ENCODE measurements around the gene PINLYP.

PINLYP gene

DNA sequence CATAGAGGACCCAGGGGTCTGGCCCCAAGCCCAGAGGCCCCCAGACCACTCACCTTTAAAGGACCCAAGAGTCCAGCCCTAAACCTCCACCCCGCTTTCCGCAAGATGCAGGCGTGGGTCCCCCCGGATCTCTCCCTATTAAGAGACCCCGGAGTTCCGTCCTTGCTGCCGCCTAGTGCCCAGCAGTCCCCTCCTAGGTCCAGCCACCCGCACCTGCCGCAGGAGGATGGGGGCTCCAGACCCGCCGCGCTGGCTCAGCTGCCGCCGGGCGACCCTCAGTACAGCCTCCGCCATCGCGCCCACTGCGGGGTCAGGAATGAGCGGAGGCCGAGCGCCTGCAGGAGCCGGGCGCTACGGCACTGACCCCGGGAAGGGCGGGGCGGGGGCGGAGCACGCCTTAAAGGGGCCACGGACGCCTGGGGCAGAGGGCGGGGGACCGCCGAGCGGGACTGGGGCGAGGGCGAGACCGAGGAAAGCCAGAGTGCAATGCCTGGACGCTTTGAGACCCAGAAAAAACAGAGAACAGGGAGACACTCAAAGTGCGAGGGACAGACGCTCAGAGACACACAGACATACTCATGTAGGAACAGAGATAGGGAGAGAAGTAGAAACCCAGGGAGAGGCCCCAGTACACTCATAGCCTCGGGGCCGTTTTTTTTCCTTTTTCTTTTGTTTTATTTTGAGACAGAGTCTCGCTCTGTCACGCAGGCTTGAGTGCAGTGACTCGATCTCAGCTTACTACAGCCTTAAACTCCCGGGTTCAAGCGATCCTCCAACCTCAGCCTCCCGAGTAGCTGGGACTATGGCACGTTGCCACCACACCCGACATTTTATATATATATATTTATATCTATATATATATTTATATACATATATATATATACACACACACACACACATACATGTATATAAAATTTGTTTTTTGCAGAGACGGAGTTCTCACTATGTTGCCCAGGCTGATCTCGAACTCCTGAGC, 48.4 kb upstream of the PINLYP start, which contains the start of gene ETHE1:
Gene ETHE1 (minus strand): TSS at position 318 of the 976 bp plus-strand sequence. CDS start 24 bp downstream, at position 294.
- TF ChIP-seq TOX (CRISPR knock-in tag; IDR thresholded peaks at IDR 0.05; ENCODE audit: borderline replicate concordance) (no peak), GLIS3 (CRISPR knock-in tag; IDR thresholded peaks at IDR 0.05) (0 out of 2 replicates have a peak, but pooled peaks have one; percentile 27)
- ATAC-seq, result peak; percentile 95

DNA sequence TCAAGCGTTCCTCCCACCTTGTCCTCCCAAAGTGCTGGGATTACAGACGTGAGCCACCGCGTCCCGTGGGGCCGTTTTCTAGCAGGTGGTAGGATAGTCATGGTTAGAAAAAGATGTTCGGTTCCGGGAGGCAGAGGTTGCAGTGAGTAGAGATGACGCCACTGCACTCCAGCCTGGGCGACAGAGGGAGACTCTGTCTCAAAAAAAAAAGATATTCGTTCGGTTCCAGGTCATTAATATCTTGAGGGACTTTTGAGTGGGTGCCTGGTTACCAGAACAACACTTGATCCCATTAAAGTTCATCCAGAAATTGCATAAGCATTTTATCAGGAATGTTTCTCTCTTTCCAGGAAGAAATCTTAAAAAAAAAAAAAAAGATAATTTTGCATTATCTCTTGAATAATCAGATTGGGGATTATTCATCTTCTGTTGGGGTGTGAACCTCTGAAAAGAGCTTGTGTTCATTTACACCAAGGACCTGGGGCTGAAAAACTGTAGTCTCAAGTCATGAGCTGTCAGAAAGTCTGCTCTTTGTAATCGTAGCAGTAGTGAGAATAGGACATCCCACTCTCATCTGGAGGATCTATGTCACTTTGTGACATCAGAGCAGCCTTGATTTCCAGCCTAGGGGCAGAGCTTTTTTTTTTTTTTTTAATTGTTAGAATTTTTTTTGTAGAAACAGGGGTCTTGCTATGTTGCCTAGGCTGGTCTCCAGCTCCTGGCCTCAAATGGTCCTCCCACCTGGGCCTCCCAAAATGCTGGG, 47.6 kb upstream of the PINLYP start:
- ATAC-seq, result no peak
- no peak for TF ChIP-seq ZNF565 (CRISPR knock-in tag; conservative IDR thresholded peaks at IDR 0.05; ENCODE audit: low read depth)
- TF ChIP-seq SNAI2 (CRISPR knock-in tag; IDR thresholded peaks at IDR 0.05), result no peak
- no peak for TF ChIP-seq ARNTL (CRISPR knock-in tag; IDR thresholded peaks at IDR 0.05; ENCODE audit: borderline replicate concordance, low read depth)
- TF ChIP-seq ZFP30 (CRISPR knock-in tag; IDR thresholded peaks at IDR 0.05), result no peak
- TF ChIP-seq BACH2 (CRISPR knock-in tag; IDR thresholded peaks at IDR 0.05; ENCODE audit: borderline replicate concordance), result no peak
- TF ChIP-seq, protein P1, sequence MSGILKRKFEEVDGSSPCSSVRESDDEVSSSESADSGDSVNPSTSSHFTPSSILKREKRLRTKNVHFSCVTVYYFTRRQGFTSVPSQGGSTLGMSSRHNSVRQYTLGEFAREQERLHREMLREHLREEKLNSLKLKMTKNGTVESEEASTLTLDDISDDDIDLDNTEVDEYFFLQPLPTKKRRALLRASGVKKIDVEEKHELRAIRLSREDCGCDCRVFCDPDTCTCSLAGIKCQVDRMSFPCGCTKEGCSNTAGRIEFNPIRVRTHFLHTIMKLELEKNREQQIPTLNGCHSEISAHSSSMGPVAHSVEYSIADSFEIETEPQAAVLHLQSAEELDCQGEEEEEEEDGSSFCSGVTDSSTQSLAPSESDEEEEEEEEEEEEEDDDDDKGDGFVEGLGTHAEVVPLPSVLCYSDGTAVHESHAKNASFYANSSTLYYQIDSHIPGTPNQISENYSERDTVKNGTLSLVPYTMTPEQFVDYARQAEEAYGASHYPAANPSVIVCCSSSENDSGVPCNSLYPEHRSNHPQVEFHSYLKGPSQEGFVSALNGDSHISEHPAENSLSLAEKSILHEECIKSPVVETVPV (CRISPR knock-in tag; IDR thresholded peaks at IDR 0.05), result no peak
- TF ChIP-seq TOX (CRISPR knock-in tag; IDR thresholded peaks at IDR 0.05; ENCODE audit: borderline replicate concordance), result no peak
- TF ChIP-seq RARB (CRISPR knock-in tag; IDR thresholded peaks at IDR 0.05), result no peak
- TF ChIP-seq, protein P2, sequence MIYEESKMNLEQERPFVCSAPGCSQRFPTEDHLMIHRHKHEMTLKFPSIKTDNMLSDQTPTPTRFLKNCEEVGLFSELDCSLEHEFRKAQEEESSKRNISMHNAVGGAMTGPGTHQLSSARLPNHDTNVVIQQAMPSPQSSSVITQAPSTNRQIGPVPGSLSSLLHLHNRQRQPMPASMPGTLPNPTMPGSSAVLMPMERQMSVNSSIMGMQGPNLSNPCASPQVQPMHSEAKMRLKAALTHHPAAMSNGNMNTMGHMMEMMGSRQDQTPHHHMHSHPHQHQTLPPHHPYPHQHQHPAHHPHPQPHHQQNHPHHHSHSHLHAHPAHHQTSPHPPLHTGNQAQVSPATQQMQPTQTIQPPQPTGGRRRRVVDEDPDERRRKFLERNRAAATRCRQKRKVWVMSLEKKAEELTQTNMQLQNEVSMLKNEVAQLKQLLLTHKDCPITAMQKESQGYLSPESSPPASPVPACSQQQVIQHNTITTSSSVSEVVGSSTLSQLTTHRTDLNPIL (CRISPR knock-in tag; IDR thresholded peaks at IDR 0.05; ENCODE audit: low read depth), result no peak
- no peak for TF ChIP-seq ZFP3 (CRISPR knock-in tag; IDR thresholded peaks at IDR 0.05)
- TF ChIP-seq, protein P3, sequence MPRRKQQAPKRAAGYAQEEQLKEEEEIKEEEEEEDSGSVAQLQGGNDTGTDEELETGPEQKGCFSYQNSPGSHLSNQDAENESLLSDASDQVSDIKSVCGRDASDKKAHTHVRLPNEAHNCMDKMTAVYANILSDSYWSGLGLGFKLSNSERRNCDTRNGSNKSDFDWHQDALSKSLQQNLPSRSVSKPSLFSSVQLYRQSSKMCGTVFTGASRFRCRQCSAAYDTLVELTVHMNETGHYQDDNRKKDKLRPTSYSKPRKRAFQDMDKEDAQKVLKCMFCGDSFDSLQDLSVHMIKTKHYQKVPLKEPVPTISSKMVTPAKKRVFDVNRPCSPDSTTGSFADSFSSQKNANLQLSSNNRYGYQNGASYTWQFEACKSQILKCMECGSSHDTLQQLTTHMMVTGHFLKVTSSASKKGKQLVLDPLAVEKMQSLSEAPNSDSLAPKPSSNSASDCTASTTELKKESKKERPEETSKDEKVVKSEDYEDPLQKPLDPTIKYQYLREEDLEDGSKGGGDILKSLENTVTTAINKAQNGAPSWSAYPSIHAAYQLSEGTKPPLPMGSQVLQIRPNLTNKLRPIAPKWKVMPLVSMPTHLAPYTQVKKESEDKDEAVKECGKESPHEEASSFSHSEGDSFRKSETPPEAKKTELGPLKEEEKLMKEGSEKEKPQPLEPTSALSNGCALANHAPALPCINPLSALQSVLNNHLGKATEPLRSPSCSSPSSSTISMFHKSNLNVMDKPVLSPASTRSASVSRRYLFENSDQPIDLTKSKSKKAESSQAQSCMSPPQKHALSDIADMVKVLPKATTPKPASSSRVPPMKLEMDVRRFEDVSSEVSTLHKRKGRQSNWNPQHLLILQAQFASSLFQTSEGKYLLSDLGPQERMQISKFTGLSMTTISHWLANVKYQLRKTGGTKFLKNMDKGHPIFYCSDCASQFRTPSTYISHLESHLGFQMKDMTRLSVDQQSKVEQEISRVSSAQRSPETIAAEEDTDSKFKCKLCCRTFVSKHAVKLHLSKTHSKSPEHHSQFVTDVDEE (CRISPR knock-in tag; IDR thresholded peaks at IDR 0.05), result no peak
- no peak for TF ChIP-seq ZC3H10 (CRISPR knock-in tag; IDR thresholded peaks at IDR 0.05)
- TF ChIP-seq PPARA (CRISPR knock-in tag; IDR thresholded peaks at IDR 0.05; ENCODE audit: borderline replicate concordance), result no peak

DNA sequence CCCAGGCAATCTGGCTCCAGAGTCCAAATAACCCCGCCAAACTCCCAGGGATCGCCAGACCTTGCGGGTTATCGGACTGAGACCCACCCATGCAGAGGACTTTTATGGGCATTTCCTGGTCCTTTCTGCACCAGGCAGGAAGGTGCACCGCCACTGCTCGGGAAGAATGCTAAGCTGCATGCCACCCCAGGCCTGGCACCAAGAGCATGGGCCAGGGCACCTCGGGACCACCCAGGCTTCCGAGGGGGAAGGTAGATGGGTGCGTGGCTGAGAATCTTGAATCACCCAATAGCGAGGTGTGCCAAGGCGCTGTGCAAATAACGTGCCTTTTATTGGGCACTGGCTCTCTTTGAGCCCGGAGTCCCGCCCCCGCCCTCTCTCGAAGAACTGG, 43.0 kb upstream of the PINLYP start:
- TF ChIP-seq, protein P3 (CRISPR knock-in tag; IDR thresholded peaks at IDR 0.05), result no peak
- TF ChIP-seq BACH2 (CRISPR knock-in tag; IDR thresholded peaks at IDR 0.05; ENCODE audit: borderline replicate concordance) (no peak), ZNF70 (CRISPR knock-in tag; IDR thresholded peaks at IDR 0.05) (no peak), TCF4 (CRISPR knock-in tag; IDR thresholded peaks at IDR 0.05; ENCODE audit: borderline replicate concordance) (no peak)
- peak; percentile 16 for ATAC-seq
